ENCODE data around the gene COL2A1. TPM values are rescaled to one million over a fixed set of nuclear protein-coding genes. Genes with fewer than 3 reads are reported as not detected.

Gene COL2A1
- total RNA-seq, 1 experiment from 2014 or later = 0.50 TPM

DNA sequence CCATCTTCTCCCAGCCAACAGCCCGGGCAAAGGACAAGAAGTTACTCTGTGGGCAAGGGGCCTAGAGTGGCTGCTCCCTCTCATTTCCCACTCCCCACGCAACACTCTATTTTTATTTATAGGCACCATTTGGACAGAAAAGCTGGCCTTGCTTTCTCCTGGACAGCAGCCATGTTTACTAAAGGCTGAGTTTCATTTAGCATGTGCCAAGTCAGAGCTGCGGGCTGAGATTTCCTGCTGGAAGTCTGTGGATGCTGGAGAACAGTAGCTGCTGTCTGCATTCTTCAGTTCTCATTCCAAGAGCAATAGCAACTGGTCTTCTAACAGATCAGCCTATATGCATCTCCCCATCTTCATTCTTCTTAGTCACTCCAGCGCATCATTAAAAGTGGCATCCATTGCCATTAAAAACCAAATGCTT lies 8.3 kb downstream of the COL2A1 start:
- Mint-ChIP-seq H3K27me3 (ENCODE audit: unreplicated experiment) (peaks cover 98% of the 10 kb centered on the region), H3K4me1 (ENCODE audit: low read depth, unreplicated experiment) (no peaks in the 10 kb centered on the region), H3K4me3 (ENCODE audit: low read depth, unreplicated experiment) (no peak overlapping the region), H3K9me3 (ENCODE audit: low read depth, unreplicated experiment) (no peaks in the 10 kb centered on the region), H3K27ac (ENCODE audit: unreplicated experiment) (no peak overlapping the region), H3K36me3 (ENCODE audit: insufficient read depth, unreplicated experiment) (peaks cover 3% of the 10 kb centered on the region)
- no peak for DNase-seq
- CTCF ChIA-PET = no interaction called here
- TF ChIP-seq CTCF (IDR thresholded peaks at IDR 0.05; ENCODE audit: unreplicated experiment) = no peak
- intact Hi-C loops (cut with micrococcal nuclease; ENCODE audit: unreplicated experiment) = no loop called here
- BruUV-seq (replicated peaks) = no TSS peak

- no peaks in the 10 kb centered on the region for H3K4me1 Mint-ChIP-seq (ENCODE audit: low read depth, unreplicated experiment)
- no peak for DNase-seq
- H3K4me3 Mint-ChIP-seq (ENCODE audit: low read depth, unreplicated experiment) = no peak overlapping the region
- no TSS peak for BruUV-seq (replicated peaks)
- CTCF ChIA-PET = no interaction called here
- no peaks in the 10 kb centered on the region for H3K9me3 Mint-ChIP-seq (ENCODE audit: low read depth, unreplicated experiment)
- no peaks in the 10 kb centered on the region for H3K36me3 Mint-ChIP-seq (ENCODE audit: insufficient read depth, unreplicated experiment)
- H3K27ac Mint-ChIP-seq (ENCODE audit: unreplicated experiment) = no peak overlapping the region
- intact Hi-C loops (cut with micrococcal nuclease; ENCODE audit: unreplicated experiment) = no loop called here
- TF ChIP-seq CTCF (IDR thresholded peaks at IDR 0.05; ENCODE audit: unreplicated experiment) = no peak
- H3K27me3 Mint-ChIP-seq (ENCODE audit: unreplicated experiment) = peaks cover 93% of the 10 kb centered on the region
These were observed 10.8 kb downstream of the COL2A1 start for GRCh38 chr12:47993491-47993890.

DNA sequence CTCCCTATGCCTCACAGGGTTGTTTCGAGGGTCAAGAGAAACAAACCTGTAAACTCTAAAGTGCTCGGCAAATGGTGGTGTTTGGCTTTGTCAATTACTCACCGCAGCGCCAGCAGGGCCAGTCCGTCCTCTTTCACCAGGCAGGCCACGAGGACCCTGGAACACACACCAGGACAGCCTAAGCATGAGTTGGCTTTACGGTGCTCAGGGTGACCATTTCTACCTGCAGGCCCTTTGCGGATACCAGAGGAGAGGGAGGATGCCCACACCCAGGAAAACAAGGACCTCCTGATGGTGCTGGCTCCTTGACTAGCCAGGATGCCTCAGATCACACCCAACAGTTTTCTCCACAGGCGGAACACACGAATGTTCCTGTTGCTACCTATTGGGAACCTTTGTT lies 11.5 kb downstream of the COL2A1 start:
- H3K36me3 Mint-ChIP-seq (ENCODE audit: insufficient read depth, unreplicated experiment) = no peaks in the 10 kb centered on the region
- H3K27ac Mint-ChIP-seq (ENCODE audit: unreplicated experiment) = no peak overlapping the region
- no peaks in the 10 kb centered on the region for H3K4me1 Mint-ChIP-seq (ENCODE audit: low read depth, unreplicated experiment)
- DNase-seq = no peak
- H3K4me3 Mint-ChIP-seq (ENCODE audit: low read depth, unreplicated experiment) = no peak overlapping the region
- TF ChIP-seq CTCF (IDR thresholded peaks at IDR 0.05; ENCODE audit: unreplicated experiment) = no peak
- intact Hi-C loops (cut with micrococcal nuclease; ENCODE audit: unreplicated experiment) = no loop called here
- CTCF ChIA-PET = no interaction called here
- no TSS peak for BruUV-seq (replicated peaks)
- H3K27me3 Mint-ChIP-seq (ENCODE audit: unreplicated experiment) = peaks cover 93% of the 10 kb centered on the region
- no peaks in the 10 kb centered on the region for H3K9me3 Mint-ChIP-seq (ENCODE audit: low read depth, unreplicated experiment)

DNA sequence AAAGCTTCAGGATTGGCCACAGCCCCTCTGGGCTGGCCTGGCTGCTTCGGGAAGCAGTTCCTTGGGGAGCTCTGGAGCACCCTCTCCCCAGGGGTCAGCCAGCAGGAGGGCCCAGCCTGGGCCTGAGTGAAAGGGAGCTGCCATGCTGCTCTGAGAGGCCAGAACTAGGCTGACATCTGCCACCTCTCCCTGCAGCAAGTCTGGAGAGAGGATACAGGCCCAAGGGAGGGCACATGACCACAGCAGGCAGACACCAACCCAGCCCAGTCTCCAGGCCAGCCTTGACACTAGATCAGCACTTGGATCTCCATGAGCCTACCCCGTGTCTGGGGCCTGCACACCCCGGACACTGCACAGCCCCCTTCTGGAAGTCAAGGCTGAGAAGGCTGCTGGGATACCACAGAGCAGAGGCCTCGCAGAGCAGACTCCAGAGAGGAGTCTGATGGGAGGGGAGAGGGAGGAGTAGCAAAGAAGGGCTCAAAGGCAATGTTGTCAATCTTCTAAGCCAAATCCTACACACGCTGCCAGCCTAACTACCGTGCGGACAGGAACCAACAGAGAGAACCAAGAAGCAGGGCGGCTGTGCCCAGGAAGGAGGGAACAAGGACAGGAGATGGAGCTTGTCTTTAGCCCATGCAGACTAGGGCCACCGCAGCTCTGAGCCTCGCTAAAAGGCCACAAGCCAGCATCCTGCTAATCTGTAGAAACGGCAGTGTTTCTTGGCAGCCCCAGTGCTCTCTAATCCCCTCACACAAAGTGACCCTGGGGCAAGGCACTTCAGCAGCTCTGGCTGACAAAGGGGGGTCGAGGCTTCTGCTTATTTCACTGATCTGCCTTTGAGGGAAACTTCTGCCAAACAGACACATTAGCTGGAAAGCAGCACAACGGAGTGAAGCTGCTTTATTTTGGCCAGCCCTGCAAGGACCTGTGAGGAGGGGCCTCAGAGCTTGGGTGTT lies 12.9 kb downstream of the COL2A1 start:
- H3K27me3 Mint-ChIP-seq (ENCODE audit: unreplicated experiment) = peaks cover 93% of the 10 kb centered on the region
- no peak overlapping the region for H3K4me3 Mint-ChIP-seq (ENCODE audit: low read depth, unreplicated experiment)
- BruUV-seq (replicated peaks) = no TSS peak
- H3K4me1 Mint-ChIP-seq (ENCODE audit: low read depth, unreplicated experiment) = no peaks in the 10 kb centered on the region
- TF ChIP-seq CTCF (IDR thresholded peaks at IDR 0.05; ENCODE audit: unreplicated experiment) = no peak
- CTCF ChIA-PET = no interaction called here
- intact Hi-C loops (cut with micrococcal nuclease; ENCODE audit: unreplicated experiment) = no loop called here
- no peaks in the 10 kb centered on the region for H3K36me3 Mint-ChIP-seq (ENCODE audit: insufficient read depth, unreplicated experiment)
- no peaks in the 10 kb centered on the region for H3K9me3 Mint-ChIP-seq (ENCODE audit: low read depth, unreplicated experiment)
- H3K27ac Mint-ChIP-seq (ENCODE audit: unreplicated experiment) = no peak overlapping the region
- DNase-seq = no peak

All from Calu3 (cell line).